Islet of Langerhans (tissue), 1 donor: ENCODE data around the gene VRK3.

Experiments used
- FAIRE-seq: peaks from one replicate; lab custom pipeline; 2011; peaks lifted over from hg19 to GRCh38; lab: Jason Lieb, UNC

The VRK3 gene

DNA sequence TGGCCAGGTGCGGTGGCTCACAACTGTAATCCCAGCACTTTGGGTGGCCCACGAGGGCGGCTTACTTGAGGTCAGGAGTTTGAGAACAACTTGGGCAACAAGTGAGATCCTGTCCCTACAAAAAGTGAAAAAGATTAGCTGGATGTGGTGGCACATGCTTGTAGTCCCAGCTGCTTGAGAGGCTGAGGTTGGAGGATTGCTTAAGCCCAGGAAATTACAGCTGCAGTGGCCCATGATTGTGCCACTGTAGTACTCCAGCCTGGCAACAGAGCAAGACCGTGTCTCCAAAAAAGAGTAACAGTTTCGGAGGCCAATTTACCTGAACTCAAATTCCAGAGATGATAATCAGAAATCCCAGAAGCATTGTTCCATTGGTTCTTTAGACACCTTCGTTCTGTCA lies 5.1 kb upstream of the VRK3 start:
- no peak for FAIRE-seq

GRCh38 chr19:50026550-50026906 lies 1.4 kb upstream of the VRK3 start:
- FAIRE-seq = no peak

DNA sequence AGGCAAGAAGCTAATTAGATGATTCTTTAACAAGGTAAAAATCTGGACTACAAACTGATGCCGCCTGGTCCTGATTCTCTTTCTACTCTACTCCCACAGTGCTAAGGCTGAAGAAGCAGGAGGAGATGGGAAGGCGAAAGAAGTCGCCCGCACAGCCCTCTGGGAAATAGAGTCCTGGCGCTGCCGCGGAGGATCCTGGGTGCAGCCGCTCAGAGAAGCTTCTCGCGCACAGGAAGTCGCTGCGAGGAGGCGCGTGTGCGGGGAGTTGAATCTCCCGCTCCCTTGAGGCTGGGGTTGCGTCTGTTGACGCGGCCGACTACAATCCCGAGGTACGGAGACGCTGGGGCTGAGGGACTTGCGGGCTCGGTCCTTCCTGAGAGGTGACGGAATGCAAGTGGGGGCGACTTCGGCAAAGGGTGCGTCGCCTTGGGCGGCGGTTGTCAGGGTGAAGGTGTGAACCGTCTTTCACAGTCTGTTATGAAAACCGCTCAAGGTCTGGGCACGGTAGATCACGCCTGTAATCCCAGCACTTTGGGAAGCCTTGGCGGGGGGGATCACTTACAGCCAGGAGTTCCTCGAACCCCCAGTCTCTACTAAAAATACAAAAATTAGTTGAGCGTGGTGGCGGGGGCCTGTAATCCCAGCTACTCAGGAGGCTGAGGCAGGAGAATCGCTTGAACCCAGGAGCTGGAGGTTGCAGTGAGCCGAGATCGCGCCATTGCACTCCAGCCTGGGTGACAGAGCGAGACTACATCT lies 800 bp upstream of the VRK3 start, which contains the start of gene ZNF473:
Gene ZNF473 (plus strand): TSS at position 212 of the 756 bp plus-strand sequence. CDS start 5,078 bp downstream, outside the sequence.
- FAIRE-seq = no peak

DNA sequence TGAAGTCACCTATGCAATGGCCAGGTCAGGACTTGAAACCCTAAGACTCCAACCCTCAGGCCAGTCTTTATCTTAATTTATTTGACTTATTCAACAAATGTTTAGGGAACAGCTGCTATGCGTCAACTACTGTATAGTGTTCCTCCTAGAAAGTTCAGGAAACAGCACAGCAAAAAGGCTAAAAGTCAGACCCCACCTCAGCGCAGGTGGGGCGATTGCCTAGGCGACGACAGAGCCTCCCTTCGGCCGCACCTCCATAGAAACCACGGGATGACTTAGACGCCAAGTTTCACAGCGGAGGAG lies 502 bp downstream of the VRK3 start:
- no peak for FAIRE-seq

DNA sequence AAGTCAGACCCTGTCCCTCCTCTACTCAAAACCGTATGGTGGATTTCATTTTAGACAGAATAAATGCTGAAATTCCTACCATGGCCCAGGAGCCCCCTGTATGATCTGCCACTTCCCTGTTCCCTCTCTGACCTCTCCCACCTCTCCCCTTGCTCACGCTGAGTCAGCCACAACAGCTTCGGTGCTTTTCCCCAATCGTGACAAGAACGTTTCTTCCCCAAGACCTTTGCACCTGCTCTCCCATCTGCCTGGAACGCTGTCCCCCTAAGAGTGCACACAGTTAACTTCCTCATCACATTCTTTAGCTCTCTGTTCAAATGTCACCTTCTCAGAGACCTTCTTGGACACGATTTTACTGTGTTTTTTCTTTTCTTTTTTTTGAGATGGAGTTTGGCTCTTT lies 2.3 kb downstream of the VRK3 start:
- no peak for FAIRE-seq

DNA sequence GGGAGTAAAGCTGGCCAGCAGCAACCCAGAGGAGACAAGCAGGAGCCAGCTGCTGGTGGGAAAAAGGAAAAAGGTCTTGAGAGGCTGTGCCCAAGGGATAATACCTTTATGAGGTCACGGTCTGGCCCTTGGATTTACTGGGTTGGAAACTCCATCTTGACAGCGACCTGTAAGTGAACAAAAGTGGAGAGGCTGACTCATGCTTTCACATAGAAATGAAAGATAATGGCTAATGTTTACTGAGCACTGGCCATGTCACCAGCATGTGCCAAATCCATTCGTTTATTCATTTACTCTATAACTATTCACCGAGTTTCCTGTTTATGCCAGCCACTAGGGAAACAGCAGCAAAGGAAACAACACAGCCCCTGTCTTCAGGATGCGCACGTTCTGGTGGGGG lies 4.7 kb downstream of the VRK3 start:
- FAIRE-seq = no peak

- no peak for FAIRE-seq
Measured at GRCh38 chr19:50016225-50016807, 8.9 kb downstream of the VRK3 start.

GRCh38 chr19:50008532-50008931 lies 16.6 kb downstream of the VRK3 start:
- FAIRE-seq = no peak

DNA sequence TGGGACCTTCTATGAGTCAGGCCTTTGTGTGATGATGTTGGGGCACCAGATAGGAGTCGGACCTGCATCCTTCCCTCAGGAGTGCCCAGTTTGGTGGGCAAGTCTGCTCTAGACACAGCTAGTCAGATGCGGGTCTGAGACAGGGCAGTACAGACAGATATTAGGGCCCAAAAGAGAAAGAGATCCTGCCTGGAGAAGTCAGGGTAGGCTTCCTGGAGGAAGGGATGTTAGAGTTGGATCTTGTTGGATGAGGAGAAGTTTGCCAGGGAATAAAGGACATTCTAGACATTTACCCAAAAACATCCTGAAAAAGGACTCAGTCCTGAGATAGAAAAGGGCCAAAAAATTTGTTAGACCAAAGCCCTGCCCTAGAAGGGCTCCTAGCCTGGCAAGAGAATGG lies 17.2 kb downstream of the VRK3 start:
- no peak for FAIRE-seq

GRCh38 chr19:50007170-50007569 lies 18.0 kb downstream of the VRK3 start:
- FAIRE-seq = no peak

DNA sequence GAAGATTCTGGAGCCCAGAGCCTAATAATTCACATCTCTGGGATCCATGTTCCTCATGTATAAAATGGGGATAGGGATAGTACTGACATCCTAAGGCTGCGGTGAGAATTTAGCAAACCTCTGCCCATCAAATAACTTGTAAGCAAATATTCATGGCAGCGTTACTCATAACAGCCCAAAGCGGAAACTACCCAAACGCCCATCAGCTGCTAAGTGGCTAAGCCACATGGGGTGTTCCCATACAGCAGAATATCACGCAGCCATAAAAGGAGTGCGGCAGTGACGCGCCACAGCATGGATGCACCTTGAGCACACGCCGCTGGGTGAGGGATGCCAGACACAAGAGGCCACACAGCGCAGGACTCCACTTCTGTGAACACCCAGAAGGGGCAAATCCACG lies 19.7 kb downstream of the VRK3 start:
- FAIRE-seq = no peak

DNA sequence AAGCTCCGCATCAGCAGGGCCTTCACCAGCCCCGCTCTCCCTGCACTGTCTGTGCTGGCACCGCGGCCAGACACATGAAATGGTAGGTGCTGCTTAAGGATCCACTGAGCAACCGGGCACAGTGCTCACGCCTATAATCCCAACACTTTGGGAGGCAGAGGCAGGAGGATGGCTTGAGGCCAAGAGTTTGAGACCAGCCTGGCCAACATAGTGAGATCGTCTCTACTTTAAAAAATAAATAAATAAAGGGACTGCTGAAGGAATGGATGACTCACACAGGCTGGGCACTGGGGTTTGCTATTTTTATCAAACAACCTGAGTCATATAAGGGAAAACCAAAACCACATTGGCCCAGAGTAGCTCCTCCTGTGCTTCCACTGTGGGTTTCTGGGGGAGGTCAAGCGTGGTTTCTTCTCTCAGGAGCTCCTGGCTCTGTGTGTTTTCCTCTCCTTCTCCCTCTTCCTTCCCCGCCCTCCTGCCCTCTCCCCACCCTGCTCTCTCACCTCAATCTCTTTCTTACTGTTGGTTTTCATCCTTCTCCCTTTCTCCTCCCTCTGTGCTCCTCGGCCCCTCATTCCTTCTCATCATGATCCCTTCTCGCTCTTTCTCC lies 21.3 kb downstream of the VRK3 start:
- FAIRE-seq = no peak

DNA sequence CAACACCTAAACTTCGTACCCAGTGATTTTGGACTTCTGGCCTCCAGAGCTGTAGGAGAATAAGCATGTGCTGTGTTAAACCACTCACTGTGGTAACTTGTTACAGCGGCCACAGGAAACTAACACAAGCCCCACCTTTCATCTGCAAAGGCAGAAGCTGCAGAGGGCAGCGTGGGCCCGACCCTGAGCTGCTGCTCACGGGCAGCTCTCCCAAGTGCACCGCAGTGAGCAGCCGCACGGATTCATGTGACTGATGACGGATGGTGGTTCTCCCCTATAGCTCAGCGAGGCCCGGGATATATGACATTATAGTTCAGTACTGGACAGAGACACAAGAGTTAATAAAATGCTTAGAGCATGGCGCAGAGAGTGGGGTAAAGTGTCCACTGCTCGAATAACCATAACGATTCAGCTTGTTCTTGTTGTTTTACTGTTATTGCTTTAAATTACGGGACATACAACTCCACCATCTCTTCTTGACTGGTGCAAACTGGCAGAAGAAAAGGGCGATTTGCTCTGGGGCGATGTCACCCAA lies 21.9 kb downstream of the VRK3 start:
- FAIRE-seq = no peak

DNA sequence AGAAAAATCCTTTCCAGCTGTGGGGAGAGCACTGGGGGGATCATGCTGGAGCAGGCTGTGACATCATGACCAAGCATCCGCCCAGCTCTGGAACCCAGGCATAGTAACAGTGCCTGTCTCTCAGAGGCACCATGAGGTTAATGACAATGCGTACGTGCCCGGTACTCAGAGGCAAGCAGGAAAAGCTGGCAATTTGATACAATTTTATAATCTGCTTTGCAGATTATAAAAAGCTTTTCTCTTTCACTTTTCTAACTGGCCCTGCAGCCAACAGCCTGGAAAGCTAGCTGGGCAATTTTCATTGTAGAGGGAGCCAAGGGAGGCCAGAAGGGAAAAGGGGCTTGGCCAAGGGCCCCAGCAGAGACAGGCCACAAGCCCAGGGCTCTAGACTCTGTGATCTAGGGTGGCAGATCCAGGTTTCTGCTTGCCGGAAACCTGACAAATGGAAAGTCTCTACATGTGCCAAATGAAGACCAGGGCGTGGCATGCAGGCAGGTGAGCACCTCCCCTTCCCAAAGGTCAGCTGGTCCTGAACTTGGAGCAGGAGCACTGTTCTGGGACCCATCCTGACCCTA lies 22.7 kb downstream of the VRK3 start:
- no peak for FAIRE-seq

DNA sequence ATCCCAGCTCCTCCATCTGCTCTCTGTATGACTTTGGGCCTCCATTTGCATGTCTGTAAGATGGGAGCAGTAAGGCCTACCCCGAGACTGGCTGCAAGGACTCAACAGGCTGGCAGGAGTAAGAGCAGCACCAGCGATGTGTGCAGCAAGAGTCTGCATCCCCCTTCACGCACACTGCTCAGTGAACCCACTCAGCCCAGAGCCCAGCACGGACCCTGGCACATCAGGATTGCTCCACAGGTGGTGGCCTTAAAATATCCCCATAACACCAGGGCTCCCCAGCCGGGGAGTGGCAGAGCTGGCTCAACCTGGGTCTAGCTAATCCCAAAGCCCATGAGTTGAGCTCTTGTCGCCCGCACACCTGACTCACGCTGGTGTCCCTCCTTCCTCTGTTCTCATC lies 23.4 kb downstream of the VRK3 start:
- no peak for FAIRE-seq

GRCh38 chr19:50000841-50001557 lies 24.2 kb downstream of the VRK3 start:
- FAIRE-seq = no peak

DNA sequence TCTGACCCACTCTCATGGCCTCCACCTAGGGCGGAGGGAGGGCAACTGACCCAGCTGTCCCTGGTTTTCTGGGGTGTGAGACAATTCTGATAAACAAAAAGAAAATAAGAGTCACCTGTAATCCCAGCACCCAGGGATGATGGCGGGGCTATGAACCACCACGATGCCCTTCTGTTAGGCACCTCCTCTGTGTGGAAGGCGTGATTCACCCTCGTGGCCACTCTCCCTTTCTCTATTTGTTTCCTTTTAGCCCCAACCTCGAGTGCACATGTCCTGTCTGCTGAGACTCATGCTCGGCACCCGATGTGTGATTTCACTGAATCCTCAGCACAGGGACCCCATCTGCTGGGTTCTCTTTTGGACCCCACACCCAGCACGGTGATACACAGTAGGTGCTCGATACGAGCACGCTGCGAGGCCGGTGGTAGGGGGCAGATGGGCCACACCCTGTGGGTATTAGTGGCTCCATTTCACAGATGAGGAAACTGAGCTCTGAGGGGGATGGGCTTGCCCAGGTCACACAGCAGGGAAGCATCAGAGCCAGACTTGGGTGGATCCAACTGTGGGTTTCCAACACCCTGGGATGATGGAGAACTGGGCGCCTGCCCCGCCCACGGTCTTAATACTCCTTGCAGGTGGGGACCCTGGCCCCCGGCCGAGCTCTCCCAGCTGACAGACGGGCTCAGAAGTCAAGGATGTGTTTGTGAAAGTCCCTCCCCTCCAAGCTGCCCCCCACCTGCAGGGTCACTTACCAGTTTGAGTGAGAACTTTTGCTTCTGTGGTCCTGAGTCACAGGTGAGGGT lies 24.9 kb downstream of the VRK3 start:
- FAIRE-seq = no peak

DNA sequence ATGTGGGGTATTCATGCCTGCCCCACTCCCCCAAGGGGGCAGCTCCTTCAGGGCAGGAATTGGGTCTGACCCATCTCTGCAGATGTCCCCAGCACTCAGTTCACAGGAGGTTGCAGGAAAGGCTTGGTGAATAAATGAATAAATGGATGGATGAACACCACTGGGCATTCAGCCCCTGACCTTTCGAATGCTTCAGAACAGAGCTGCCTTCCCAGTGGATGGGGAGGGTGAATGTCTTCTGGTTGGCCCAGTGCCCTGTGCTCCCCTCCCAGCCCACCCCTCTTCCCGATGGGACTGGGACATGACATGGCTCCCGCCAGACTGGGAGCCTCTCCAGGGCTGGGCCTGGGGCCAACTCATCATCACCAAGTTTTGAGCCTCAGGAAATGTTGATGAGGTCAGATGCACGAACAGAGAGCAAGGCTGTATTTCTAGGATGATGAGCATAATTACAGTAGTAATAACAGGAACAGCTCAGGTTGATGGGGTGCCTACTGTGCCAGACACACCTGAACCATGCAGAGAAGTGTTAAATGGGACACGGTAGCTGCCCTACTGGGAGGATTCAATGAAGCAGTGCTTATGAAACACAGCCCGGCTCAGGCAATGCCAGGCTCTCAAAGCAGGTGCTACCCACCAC lies 25.7 kb downstream of the VRK3 start:
- FAIRE-seq = no peak

DNA sequence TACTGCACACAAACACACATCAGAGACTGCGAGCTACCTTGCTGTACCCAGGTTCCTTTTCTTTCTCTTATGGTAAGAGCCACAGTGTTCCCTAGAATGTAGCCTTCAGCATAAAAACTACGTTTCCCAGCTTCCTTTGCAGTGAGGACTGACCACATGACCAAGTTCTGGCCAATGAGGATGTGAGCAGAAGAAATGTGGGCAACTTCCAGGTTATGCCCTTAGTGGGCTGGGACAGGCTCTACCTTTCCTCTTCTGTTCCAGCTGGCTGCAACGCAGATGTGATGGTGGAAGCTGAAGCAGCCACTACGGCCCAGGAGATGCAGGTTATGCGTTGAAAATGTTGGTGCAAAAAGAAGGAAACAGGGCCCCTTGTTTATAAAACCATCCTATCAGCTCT lies 27.5 kb downstream of the VRK3 start:
- no peak for FAIRE-seq

- no peak for FAIRE-seq
Measured at GRCh38 chr19:49988433-49988832, 36.7 kb downstream of the VRK3 start.

DNA sequence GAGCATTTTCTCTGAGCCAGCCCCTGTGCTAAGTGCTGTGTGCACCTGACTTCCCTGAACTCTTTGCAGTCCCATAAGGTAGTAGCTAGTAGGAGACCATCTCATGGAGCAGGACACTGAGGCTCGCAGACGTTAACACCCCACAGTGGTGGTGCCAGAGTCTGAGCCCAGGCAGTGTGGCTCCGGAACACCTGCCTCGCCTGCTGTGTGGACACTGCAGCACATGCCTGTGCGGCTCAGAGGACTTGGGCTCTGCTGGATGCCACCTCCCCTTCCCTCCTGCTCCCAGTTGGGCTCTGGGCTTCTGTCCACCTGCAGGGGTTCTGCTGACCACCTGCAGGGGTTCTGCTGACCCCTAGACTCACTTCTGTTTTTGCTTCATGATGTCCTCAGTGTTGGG lies 37.2 kb downstream of the VRK3 start:
- no peak for FAIRE-seq
